Heart right ventricle (tissue), 16 donors: ENCODE data around the gene AGAP1. TPM values are rescaled to one million over a fixed set of nuclear protein-coding genes. Genes with fewer than 3 reads are reported as not detected.
A peak's percentile ranks its signal among the peaks of the same experiment; 100 is the strongest.

Source experiments
- ATAC-seq, 8 donors: fragments of 200-7000 bp; cut with Tn5 transposase; one replicate each; pipeline ENCODE4 v1.9.1; 2020; ENCODE audit warnings: mild to moderate bottlenecking in 8 of 8, moderate library complexity in 8 of 8, moderate number of reproducible peaks in 1 of 8
- DNase-seq, 2 donors: peaks; one replicate each; pipeline ENCODE4 v3.0.0-alpha.2; 2020
- H3K27ac ChIP-seq, 10 donors: fragments of 200-600 bp; sonication (generic) in 2 of 10; one replicate each; pipeline versions ENCODE4 v1.5.0 to v1.8.0; 2020 to 2022; ENCODE audit warnings: mild to moderate bottlenecking in 3 of 10
- H3K27me3 ChIP-seq, 7 donors: fragments of 200-600 bp; one replicate each; pipeline ENCODE4 v1.8.0; 2021 to 2022; ENCODE audit warnings: mild to moderate bottlenecking in 2 of 7
- H3K36me3 ChIP-seq, 9 donors: fragments of 200-600 bp; sonication (generic) in 1 of 9; one replicate each; pipeline versions ENCODE4 v1.5.0 to v1.8.0; 2020 to 2022; ENCODE audit warnings: mild to moderate bottlenecking in 2 of 9
- H3K4me1 ChIP-seq, 9 donors: fragments of 200-600 bp; sonication (generic) in 1 of 9; one replicate each; pipeline versions ENCODE4 v1.5.0 to v1.8.0; 2020 to 2022; ENCODE audit warnings: mild to moderate bottlenecking in 4 of 9
- H3K4me3 ChIP-seq, 10 donors: fragments of 200-600 bp; sonication (generic) in 2 of 10; one replicate each; pipeline versions ENCODE4 v1.5.0 to v1.8.0; 2020 to 2022; ENCODE audit warnings: mild to moderate bottlenecking in 7 of 10, moderate library complexity in 2 of 10
- H3K9me3 ChIP-seq, 11 donors: fragments of 200-600 bp in 10 of 11; sonication (generic) in 2 of 11; one replicate each; pipeline versions ENCODE4 v1.5.0 to v1.8.0; 2013 to 2022; ENCODE audit warnings: mild to moderate bottlenecking in 2 of 11, control low read depth in 1 of 11, moderate library complexity in 1 of 11
- WGBS, 2 donors: extraction: QIAGEN DNeasy Blood & Tissue Kit; methylation state at CpG; one replicate each; pipeline ENCODE4 v1.1.7; 2013; ENCODE audit warnings: inconsistent platforms in 1 of 2; 5-methylcytosine and 5-hydroxymethylcytosine counted together
- intact Hi-C, 10 donors: fragments of 100-400 bp; cut with DNase I; formaldehyde crosslinking; loops; one replicate each; pipeline versions ENCODE4 v1.11.1 to v1.14.2; 2022
- polyA plus RNA-seq, 2 donors: library from polyadenylated mRNA; stranded (reverse); fragments of 200-250 nt; gene quantifications; one replicate each; pipeline ENCODE4 v1.2.3, GENCODE V29; 2013
- total RNA-seq, 10 donors: library from RNA; stranded (reverse); fragmentation: NEBNext Ultra II Directional in 3 of 10; extraction: Animal tissue kit (Norgen Biotek cat#: 25700) in 3 of 10; gene quantifications; one replicate each; pipeline versions ENCODE4 v1.2.1 to v1.2.4, GENCODE V29; 2021 to 2023
- TF ChIP-seq, protein P1 (sequence below), 9 donors: fragments of 200-600 bp; sonication (generic) in 2 of 9; IDR thresholded peaks; one replicate each; pipeline versions ENCODE4 v1.5.0 to v1.8.0; 2021 to 2022; ENCODE audit warnings: antibody characterized with exemption in 9 of 9, mild to moderate bottlenecking in 5 of 9, moderate library complexity in 1 of 9
- donor health status: Arrhythmogenic right ventricular cardiomyopathy.
- donor health status: ischemic (EF 13 %, LVEDD 7.1; RV severe dilation, severe dysfunction).
- donor health status: healthy with polysubstance abuse.
- donor health status: DM: no; HTN: yes; CAD: no.
- donor health status: DM: no; HTN: no; CAD: no.
- donor health status: ischemic (EF 25% LVEDD 6.9; RV normal size, moderate dysfunction).
- donor health status: ischemic (EF 25% LVEDD 5.7; RV mildly dilated, moderate dysfunction).
- donor health status: healthy.
- donor health status: DM: yes; HTN: yes; CAD: no.
- donor health status: Ischemic cardiomyopathy.
- donor health status: ischemic (EF 35%, LVEDD 5.7; RV mildly dilated, moderate dysfunction).
- donor health status: nonischemic (EF 11% LVEDD 7.7; RV severe dilation, severe dysfunction).
- donor health status: DM: yes; HTN: yes; CAD: no.
- donor health status: PGD.
- donor health status: ischemic (EF 29% LVEDD 5.4; RV normal size, mild dysfunction).
- donor health status: nonischemic (EF 23%, LVEDD 6.1; RV moderate dilation, normal function).

The AGAP1 gene
- total and polyA plus RNA-seq, 12 donors = 3.5 to 29.2 (median 19.4) TPM

- DNase-seq (no peak), ATAC-seq (no peak)
- TF ChIP-seq, protein P1, sequence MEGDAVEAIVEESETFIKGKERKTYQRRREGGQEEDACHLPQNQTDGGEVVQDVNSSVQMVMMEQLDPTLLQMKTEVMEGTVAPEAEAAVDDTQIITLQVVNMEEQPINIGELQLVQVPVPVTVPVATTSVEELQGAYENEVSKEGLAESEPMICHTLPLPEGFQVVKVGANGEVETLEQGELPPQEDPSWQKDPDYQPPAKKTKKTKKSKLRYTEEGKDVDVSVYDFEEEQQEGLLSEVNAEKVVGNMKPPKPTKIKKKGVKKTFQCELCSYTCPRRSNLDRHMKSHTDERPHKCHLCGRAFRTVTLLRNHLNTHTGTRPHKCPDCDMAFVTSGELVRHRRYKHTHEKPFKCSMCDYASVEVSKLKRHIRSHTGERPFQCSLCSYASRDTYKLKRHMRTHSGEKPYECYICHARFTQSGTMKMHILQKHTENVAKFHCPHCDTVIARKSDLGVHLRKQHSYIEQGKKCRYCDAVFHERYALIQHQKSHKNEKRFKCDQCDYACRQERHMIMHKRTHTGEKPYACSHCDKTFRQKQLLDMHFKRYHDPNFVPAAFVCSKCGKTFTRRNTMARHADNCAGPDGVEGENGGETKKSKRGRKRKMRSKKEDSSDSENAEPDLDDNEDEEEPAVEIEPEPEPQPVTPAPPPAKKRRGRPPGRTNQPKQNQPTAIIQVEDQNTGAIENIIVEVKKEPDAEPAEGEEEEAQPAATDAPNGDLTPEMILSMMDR (IDR thresholded peaks at IDR 0.05) = no peak
- H3K36me3 ChIP-seq = peaks cover 0 to 31% (median 6%) of the 10 kb centered on the region in 9 donors
- H3K27ac ChIP-seq = no peak overlapping the region
- peaks cover 0 to 6% (median 0%) of the 10 kb centered on the region in 9 donors for H3K4me1 ChIP-seq
- 97% methylated on average over 6 of the region's 6 CpGs for WGBS, 2 donors
- H3K4me3 ChIP-seq = no peak overlapping the region
- H3K9me3 ChIP-seq = no peaks in the 10 kb centered on the region
- intact Hi-C loops = no loop called here
- H3K27me3 ChIP-seq = no peaks in the 10 kb centered on the region
These were observed 482.7 kb downstream of the AGAP1 start for GRCh38 chr2:235976516-235976915.

GRCh38 chr2:235976956-235977355 lies 483.1 kb downstream of the AGAP1 start:
- Histone ChIP-seq H3K36me3 (peaks cover 0 to 28% (median 6%) of the 10 kb centered on the region in 9 donors), H3K4me1 (peaks cover 0 to 6% (median 0%) of the 10 kb centered on the region in 9 donors), H3K9me3 (no peaks in the 10 kb centered on the region), H3K4me3 (no peak overlapping the region), H3K27ac (no peak overlapping the region), H3K27me3 (no peaks in the 10 kb centered on the region)
- no peak for ATAC-seq
- TF ChIP-seq, protein P1 (IDR thresholded peaks at IDR 0.05) = no peak
- intact Hi-C loops = no loop called here
- 96 to 98% methylated on average over 11 of the region's 11 CpGs for WGBS, 2 donors
- DNase-seq = no peak

- ATAC-seq (no peak), DNase-seq (no peak)
- Histone ChIP-seq H3K4me3 (no peak overlapping the region), H3K36me3 (peaks cover 0 to 23% (median 6%) of the 10 kb centered on the region in 9 donors), H3K27me3 (no peaks in the 10 kb centered on the region), H3K27ac (peak overlapping the region in 1 of 10 donors; percentile 32), H3K9me3 (no peaks in the 10 kb centered on the region), H3K4me1 (peaks cover 0 to 6% (median 0%) of the 10 kb centered on the region in 9 donors)
- intact Hi-C loops = no loop called here
- TF ChIP-seq, protein P1 (IDR thresholded peaks at IDR 0.05) = no peak
- WGBS, 2 donors = 84 to 90% methylated on average over 9 of the region's 9 CpGs
These were observed 483.6 kb downstream of the AGAP1 start for GRCh38 chr2:235977445-235977844.

DNA sequence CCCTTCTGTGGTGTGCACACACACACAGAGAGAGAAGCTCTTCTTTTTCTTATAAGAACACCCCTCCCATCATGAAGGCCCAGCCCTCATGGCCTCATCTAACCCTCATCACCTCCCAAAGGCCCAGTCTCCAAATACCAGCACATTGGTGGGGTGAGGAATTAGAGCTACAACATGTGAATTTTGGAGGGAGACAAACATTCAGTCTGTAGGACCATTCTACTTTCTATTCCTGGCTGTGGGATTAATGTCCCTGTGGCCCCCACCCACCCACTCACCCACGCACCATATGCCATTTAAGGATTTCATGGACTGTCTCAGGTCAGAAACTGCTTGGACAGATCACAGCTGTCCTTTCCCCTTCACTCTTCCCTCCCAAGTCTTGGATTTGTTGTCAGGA lies 484.2 kb downstream of the AGAP1 start:
- TF ChIP-seq, protein P1 (IDR thresholded peaks at IDR 0.05) = no peak
- Histone ChIP-seq H3K9me3 (no peaks in the 10 kb centered on the region), H3K36me3 (peaks cover 0 to 19% (median 6%) of the 10 kb centered on the region in 9 donors), H3K4me3 (no peak overlapping the region), H3K27me3 (no peaks in the 10 kb centered on the region), H3K27ac (peak overlapping the region in 1 of 10 donors; percentile 32), H3K4me1 (peaks cover 0 to 6% (median 0%) of the 10 kb centered on the region in 9 donors)
- intact Hi-C loops = no loop called here
- WGBS, 2 donors = 62 to 73% methylated on average over 1 of the region's 1 CpG
- no peak for DNase-seq
- peak in 3 of 8 donors; percentile 34 to 58 (median 52) for ATAC-seq
